Measurements from ENCODE around the gene IMP3.

Gene IMP3

DNA sequence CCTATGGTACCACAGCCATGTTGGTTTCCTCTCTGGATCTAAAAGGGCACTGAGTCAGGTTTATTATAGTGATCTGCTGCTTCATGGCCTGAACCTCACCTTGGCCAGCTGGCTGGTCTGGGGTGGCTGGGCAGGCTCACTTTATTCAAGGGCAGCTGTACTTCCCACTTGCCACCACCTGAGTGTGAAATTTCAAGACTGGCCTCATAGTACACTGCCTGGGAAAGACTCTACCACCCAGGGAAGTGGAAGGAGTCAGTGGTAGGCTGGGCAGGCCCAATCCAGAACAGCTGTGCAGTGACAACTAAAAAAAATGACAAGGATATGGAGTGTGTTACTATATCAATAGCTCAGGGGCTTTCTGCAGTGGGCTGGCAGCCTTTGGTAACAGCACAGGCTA is 23.3 kb downstream of the IMP3 start:
- DNase-seq = no peak

DNA sequence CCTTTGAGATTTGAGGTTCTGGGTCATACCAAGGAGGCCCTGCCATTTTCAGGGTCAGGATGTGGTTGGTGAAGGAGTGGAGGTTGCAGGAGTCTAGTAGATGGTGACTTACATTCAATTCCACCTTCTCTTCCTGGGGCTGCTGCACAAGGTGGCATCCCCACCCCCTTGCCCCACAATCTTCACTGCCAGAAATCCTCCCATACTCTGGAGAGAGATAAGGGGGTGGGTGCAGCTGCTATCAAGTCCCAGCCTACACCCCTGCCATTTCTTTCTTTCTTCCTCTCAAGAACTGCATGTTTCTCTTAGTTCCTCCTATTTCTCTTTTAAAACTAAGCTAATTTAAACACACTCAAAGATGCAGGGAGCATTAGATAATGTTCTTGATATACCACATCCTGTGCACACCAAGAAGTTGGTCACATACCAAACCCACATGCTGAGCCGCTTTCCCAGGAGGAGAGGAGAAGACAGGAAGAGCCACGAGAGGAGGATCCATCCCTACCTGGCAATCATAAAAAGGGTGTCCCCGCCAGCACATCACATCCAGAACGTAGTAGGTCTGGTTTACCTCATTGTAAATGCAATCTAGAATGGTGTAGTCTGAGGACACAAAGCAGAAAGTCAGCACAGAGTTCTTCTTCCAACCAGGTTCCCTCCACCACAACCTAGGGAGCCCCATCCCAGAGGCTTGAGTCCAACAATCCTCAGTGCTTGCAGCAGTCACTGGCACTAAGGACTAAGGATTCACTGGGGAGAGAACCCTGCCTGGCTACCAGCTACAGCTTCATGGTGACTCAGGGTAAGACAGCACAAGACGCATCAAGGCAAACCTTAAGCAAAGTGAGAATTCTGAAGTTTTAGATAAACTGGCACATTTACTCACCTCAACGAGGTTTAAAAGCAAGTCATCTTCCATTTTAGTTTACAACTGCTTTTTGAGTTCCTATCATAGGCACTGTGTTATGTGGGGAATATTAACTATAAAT is 33.0 kb downstream of the IMP3 start:
- no peak for DNase-seq

DNA sequence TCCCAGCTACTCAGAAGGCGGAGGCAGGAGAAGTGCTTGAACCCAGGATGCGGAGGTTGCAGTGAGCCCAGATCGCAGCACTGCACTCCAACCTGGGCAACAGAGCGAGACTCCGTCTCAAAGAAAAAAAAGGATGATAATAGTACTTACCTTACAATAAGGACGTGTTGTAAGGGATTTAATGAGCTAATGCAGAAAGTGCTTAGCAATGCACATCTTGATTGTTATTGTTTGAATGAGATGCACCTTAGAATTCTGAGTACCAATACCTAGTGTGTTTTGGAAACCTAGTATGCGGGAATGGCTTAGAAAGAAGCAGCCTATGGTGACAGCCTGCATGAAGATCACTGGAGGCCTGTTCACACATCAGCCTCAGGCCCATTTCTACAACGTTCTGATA is 34.0 kb downstream of the IMP3 start:
- no peak for DNase-seq

DNA sequence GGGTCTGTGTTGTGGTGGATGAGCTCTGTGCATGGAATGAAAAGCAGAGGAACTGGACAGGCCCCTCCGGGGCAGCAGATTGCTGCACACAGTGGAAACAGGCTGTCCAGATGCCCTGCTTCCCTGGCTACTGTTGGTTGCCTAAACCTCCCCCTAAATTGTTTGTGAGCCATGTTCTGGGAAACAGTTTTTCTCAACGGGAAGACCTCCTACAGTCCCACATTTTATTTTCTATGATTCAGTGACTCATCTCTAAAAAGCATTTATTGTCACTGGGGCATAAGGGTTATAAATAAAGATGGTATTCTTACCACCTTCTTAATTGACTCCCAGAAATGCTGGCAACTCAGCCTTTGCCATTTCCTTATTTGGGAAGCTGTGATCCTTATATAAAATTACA is 40.6 kb downstream of the IMP3 start:
- no peak for DNase-seq

DNA sequence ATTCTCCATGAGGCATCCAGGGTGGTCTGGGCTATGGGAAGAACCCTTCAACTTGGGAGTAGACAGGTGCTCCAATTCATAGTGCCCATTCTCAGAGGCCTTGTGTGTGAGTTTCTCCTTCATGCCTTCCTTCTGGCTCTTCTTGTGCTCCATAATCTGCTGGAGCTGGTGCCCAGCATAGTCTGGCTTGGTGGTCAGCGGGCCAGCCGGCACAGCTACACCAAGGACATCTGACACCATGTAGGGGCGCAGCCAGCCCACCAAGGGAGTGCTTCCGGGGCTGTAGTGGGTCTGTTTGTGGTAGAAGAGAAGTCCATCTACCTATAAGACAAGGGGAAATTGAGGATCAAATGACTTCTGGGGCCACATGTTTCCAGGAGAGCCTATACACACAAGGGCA is 41.7 kb downstream of the IMP3 start:
- DNase-seq = no peak

DNA sequence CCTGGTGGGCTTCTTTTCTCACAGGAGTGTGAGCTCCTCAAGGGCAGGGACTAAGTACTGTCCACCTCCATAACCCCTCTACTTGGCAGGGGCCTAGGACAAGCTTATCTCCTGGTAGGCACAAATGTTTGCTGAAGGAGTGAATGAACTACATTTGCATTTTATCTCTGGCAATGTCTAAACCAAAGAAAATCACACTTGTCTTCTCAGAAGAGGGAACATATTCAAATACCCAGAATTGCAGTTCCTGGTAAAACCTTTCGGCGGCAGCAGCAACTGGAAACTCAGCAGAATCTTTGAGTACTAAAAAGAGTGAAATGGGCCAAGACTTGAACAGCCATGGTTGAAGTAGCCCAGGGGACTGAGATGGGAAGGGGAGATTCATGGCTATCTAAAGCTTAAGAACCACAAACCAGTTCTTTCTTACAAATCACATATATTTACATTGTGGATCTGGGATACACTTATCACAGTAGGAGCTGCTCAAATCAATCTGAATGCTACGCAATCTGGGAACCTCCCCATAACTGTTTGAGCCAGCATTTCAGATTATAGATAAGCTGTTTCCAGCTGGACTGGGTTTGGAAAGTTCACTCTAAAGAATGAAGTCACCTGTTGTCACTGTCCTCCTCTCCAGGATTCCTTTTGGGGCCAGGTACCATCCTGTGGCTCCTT is 42.2 kb downstream of the IMP3 start:
- no peak for DNase-seq

DNA sequence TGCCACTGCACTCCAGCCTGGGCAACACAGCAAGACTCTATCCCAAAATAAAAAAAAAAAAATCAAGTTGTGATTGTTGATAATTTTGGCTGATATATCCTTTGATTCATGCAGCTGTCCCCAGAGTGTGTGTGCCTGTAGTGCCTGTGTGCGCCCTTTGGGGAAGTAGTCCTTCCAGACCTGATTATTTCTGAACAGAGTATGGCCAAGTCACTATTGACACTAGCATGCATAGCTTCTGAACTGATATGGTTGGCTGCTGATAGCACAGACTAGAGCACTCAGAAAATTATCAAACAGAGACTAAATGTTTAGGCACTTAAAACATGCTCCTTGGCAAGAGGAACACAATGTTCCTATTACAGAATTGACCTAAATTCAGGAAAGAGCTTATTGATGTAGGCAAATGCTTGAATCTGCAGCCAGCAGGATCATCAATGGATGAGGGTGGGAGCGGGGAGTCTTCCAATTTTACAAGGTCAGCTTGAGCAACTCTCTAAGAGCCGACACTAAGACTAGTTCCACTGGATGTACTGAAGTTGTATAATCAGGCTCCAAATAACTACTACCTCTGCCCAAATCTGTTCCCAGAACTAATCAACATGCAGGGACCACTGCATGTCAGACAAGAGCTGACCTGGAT is 43.2 kb downstream of the IMP3 start:
- DNase-seq = no peak

DNA sequence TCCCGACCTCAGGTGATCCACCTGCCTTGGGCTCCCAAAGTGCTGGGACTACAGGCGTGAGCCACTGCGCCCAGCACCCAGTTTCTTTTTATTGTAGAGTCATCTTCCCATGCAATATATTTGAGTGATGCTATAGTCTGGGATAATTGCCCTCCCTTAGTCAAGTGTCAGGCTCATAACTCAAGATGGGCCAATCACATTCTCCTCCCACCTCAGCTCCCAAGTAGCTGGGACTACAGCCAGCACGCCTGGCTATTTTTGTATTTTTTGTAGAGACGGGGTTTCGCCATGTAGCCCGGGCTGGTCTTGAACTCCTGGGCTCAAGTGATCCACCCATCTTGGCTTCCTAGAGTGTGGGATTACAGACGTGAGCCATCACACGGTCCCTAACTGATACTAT is 45.7 kb downstream of the IMP3 start:
- no peak for DNase-seq

DNA sequence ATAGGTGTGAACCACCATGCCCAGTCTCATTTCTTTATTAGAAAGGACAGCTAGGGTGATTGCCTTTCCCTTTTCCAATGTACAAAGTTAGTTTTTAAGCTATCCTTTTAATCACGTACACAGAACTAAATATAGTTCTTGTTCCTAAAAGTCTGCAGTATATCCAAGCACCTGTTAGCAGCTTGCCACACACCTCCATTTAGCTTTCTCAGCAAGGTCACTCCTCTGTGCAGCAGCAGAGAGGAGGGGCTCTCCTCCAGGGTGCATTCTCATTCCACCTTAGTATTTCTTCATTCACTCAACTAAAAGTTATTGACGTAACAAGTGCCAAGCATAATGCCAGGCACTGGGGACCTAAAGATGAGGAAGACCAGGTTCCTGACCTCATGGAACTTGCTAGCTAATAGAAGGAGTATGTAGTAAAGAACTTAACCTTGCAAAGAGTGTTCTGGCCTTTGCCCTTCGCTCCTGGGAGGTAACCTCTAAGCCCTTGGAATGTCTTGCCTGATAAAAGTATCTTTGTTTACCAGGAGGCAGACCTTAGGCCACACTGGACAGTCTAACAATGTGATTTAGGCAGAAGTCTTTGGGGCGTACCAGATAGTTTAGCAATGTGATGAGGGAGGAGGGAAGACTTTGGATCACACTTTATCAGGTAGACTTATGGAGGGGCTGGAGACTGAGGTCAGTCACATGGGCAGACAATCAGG is 48.2 kb downstream of the IMP3 start:
- no peak for DNase-seq

DNA sequence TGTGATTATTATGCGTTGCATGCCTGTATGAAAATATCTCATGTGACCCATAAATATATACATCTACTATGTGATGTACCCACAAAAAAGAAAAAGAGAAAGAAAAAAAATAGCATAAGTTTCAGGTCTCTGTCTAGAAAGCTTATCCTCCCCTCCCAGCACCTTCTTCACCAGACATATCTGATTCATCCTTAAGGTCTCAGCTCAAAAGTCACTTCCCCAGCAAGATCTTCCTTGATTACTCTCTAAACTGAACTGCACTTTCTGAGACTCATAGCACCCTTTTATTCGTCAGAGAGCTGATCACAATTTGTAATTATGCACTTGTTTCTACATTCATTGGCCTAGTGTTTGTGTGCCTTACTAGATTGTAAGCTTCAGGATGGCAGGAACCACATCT is 49.8 kb downstream of the IMP3 start:
- no peak for DNase-seq
